A673 (cell line): Measurements from ENCODE around the gene AK2.

Source experiments
- CTCF ChIP-seq: fragments of 300-800, 200-600 bp; sonication (generic); conservative IDR thresholded peaks from 2 replicates; pipeline ENCODE4 v1.5.1; 2017; ENCODE audit warnings: low read depth, mild to moderate bottlenecking, antibody characterized with exemption, low read length, moderate library complexity, mixed read lengths
- EZH2 ChIP-seq: fragments of 200-600 bp; sonication (generic); IDR thresholded peaks from 2 replicates; pipeline ENCODE4 v1.6.1; 2017; ENCODE audit warnings: borderline replicate concordance, low read depth, mild to moderate bottlenecking, mixed read lengths, antibody characterized with exemption, low read length; ENCODE audit not compliant: poor library complexity, severe bottlenecking

DNA sequence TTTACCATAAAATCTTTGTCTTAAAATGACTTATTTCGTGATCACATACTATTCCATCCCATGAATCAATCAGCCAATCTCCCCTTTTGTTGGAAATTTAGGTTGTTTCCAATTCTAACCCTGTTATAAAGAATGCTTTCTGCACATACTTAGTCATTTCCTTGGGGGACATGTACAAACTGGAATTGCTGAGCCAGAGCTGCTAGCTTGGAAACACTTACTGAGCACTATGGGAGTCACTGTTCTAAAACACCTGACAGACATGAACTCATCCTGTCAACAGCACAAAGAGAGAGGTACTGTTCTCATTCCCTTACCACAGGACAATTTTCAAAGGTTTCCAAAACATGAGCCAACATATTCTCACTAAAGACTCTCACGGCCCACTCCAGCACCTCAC is 32.1 kb downstream of the AK2 start:
- TF ChIP-seq CTCF (no peak), EZH2 (no peak)
